ENCODE data around the gene PCNX2.

GRCh38 chr1:232958067-232958466 lies 337.5 kb downstream of the PCNX2 start:
- TF ChIP-seq CTCF (conservative IDR thresholded peaks at IDR 0.05; ENCODE audit: low read depth, low read length) = no peak
- no peak for TF ChIP-seq EZH2 (IDR thresholded peaks at IDR 0.05; ENCODE audit: borderline replicate concordance, low read depth, low read length, poor library complexity, severe bottlenecking)
